Upper lobe of left lung (tissue), 4 donors: ENCODE data around the gene RHOU.

Source experiments
- CTCF ChIP-seq, 6 experiments: fragments of 450-650 bp in 4 of 6; fragments of 200-600 bp in 2 of 6; sonication (generic) in 2 of 6; IDR thresholded peaks; one replicate each; pipeline ENCODE4 v1.5.1; 2016 to 2019; ENCODE audit warnings: antibody characterized with exemption in 6 of 6
- POLR2A ChIP-seq, 4 donors: fragments of 450-650 bp; IDR thresholded peaks; one replicate each; pipeline ENCODE4 v1.5.1; 2016 to 2017; ENCODE audit warnings: antibody characterized with exemption in 4 of 4, mild to moderate bottlenecking in 2 of 4
- POLR2AphosphoS5 ChIP-seq, 2 donors: sonication (generic); formaldehyde crosslinking; IDR thresholded peaks; one replicate each; pipeline ENCODE4 v1.5.1; 2017; ENCODE audit warnings: antibody characterized with exemption in 2 of 2

- TF ChIP-seq POLR2AphosphoS5 (IDR thresholded peaks at IDR 0.05) = no peak
- TF ChIP-seq CTCF (IDR thresholded peaks at IDR 0.05) = no peak
- TF ChIP-seq POLR2A (IDR thresholded peaks at IDR 0.05) = no peak
Observed at GRCh38 chr1:228782662-228783417, 47.6 kb downstream of the RHOU start.
